Loucy (cell line): ENCODE measurements around the gene CIRBP.

Experiments
- CTCF ChIP-seq: fragments of 200-600 bp; sonication (generic); conservative IDR thresholded peaks from 2 replicates; pipeline ENCODE4 v1.5.1; 2014; ENCODE audit warnings: mild to moderate bottlenecking, antibody characterized with exemption, low read length
- EZH2phosphoT487 ChIP-seq: fragments of 200-600 bp; IDR thresholded peaks from 2 replicates; pipeline ENCODE4 v1.6.1; 2018; ENCODE audit warnings: antibody characterized with exemption, mild to moderate bottlenecking, moderate library complexity, borderline replicate concordance

- no peak for TF ChIP-seq CTCF
- no peak for TF ChIP-seq EZH2phosphoT487
Measured at GRCh38 chr19:1256646-1257474, 12.3 kb upstream of the CIRBP start.
